Effector memory CD4-positive, alpha-beta T cell (primary cell): ENCODE data around the gene GRIPAP1.

Experiments used
- DNase-seq, 3 donors: peaks; one replicate each; pipeline ENCODE4 v3.0.0-alpha.2; 2020
- H3K27ac ChIP-seq: 2 replicates; pipeline ENCODE4 v1.7.0; 2013; ENCODE audit warnings: mild to moderate bottlenecking, low read length, moderate library complexity; ENCODE audit not compliant: insufficient read depth, poor library complexity, severe bottlenecking
- H3K27me3 ChIP-seq: replicated peaks from 2 replicates; pipeline ENCODE4 v1.7.0; 2013; ENCODE audit warnings: mild to moderate bottlenecking, low read length; ENCODE audit not compliant: insufficient read depth, control insufficient read depth, poor library complexity, severe bottlenecking
- H3K36me3 ChIP-seq: 2 replicates; pipeline ENCODE4 v1.7.0; 2013; ENCODE audit warnings: mild to moderate bottlenecking, low read length, moderate library complexity; ENCODE audit not compliant: control insufficient read depth, insufficient read depth
- H3K4me1 ChIP-seq: 2 replicates; pipeline ENCODE4 v1.7.0; 2013; ENCODE audit warnings: low read length, mild to moderate bottlenecking; ENCODE audit not compliant: control insufficient read depth, insufficient read depth, poor library complexity, severe bottlenecking
- H3K4me3 ChIP-seq: 2 replicates; pipeline ENCODE4 v1.7.0; 2013; ENCODE audit warnings: low read length, low read depth, mild to moderate bottlenecking; ENCODE audit not compliant: insufficient read depth, poor library complexity, severe bottlenecking
- H3K9me3 ChIP-seq: 2 replicates; pipeline ENCODE4 v1.7.0; 2013; ENCODE audit warnings: mild to moderate bottlenecking, low read length, moderate library complexity; ENCODE audit not compliant: control insufficient read depth

GRIPAP1 gene

DNA sequence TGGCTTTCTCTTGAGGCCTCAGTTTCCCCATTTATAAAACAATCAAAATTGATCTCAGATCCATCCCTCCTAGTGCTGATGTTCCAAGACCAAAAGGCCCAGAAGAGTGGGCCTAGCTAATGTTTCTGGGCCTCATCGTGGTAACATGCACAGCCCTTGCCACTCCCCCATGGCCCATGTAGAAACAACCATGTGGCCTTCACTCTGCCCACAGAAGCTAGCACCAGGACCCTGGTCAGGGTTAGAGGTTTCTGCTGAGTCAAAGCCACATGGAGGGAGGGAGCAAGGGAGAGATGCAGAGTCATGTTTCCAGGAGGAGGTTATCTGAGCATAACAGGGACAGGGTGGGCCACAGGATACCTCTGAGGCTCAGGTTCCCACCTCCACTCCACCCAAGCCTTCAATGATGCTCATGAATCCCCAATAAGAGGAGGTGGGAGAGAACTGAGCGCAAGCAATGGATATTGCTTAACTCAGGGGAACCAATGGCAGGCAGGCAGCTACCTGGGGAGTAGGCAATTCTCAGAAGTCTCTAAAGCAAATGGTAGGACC lies 61.6 kb downstream of the GRIPAP1 start:
- peak overlapping the region; percentile 25 for H3K4me3 ChIP-seq
- H3K4me1 ChIP-seq, result peaks cover 72% of the 10 kb centered on the region
- no peak for DNase-seq
- peak overlapping the region; percentile 96 for H3K27ac ChIP-seq
- H3K27me3 ChIP-seq, result no peaks in the 10 kb centered on the region
- no peaks in the 10 kb centered on the region for H3K9me3 ChIP-seq
- H3K36me3 ChIP-seq, result peaks cover 4% of the 10 kb centered on the region

- Histone ChIP-seq H3K36me3 (peaks cover 4% of the 10 kb centered on the region), H3K27ac (peak overlapping the region; percentile 96), H3K27me3 (no peaks in the 10 kb centered on the region), H3K9me3 (no peaks in the 10 kb centered on the region), H3K4me1 (peaks cover 80% of the 10 kb centered on the region), H3K4me3 (peak overlapping the region; percentile 25)
- DNase-seq, result no peak
These were observed 62.4 kb downstream of the GRIPAP1 start for GRCh38 chrX:48939524-48940228.

DNA sequence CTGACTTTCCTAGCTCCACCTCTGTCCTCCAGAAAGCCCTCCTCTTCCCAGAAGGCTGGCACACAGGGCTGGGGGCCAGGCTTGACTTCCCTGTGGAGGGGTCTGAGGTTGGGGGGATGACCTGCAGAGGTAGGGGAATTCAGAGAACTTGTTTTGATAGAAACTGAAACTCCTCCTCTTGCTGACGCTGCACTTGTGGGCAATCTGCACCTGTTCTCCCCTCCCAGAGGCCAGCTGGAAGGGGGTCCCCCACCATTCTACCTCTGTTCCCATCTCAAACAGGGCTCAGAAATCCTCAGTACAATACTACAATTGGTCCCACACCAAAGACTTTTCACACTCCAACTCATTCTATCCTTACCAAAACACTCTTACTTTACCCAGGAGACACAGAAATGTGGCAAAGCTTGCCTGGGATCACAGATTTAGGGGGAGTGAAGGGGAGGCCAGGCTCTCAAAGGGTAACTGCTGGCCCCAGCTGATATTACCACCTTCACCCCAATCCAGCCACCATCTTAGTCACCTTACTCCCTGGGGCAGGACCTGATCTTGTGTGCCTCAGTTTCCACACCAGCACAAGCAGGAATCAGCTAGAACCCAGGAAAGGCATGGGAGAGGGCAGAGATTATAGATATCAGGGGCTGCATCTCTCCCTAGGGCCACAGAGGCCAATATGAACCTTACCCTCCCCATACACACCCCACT lies 63.2 kb downstream of the GRIPAP1 start:
- no peaks in the 10 kb centered on the region for H3K9me3 ChIP-seq
- H3K27ac ChIP-seq, result peak overlapping the region; percentile 96
- H3K36me3 ChIP-seq, result peaks cover 9% of the 10 kb centered on the region
- no peaks in the 10 kb centered on the region for H3K27me3 ChIP-seq
- no peak overlapping the region for H3K4me3 ChIP-seq
- H3K4me1 ChIP-seq, result peaks cover 82% of the 10 kb centered on the region
- peak; percentile 53 to 63 (median 58) for DNase-seq

DNA sequence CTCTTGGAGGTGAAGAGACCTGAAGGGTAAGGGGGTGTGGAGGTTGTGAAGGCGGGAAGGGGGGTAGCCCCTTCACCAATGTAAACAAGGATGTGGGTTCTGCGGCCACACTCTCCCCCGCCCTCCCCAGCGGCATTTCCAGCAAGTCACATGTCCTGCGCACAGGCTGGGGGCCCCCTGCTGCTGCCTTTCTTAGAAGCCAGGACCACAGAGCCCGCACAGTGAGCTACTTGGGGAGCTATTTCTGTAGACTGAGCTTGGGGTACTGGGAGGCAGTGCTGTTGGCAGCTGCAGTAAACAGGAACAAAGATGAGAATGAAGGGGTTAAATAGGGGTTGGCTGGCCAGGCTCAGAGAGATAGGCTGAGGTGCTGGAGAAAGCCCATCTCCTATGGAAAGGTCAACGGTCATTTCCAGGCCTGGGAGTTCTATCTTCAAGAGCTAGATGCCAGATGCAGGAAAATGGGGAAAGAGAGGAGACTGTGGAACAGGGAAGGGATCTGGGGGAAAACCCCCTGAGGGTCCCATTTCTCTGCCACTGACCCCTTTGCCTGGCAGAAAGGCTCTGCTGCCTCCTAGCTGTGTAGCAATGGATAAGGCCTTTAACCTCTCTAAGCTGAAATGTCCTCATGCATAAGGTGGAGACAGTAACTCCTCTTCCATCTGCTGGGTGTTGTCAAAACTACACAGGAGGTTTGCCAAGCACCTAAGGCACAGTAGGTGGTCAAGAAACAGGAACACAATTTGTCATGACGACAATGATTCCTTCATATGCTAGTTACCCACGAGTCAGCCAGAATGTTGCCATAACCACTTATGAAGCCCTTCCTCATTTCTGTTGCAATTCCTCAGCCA lies 64.8 kb downstream of the GRIPAP1 start:
- H3K9me3 ChIP-seq, result no peaks in the 10 kb centered on the region
- H3K27ac ChIP-seq, result peak overlapping the region; percentile 96
- H3K36me3 ChIP-seq, result peaks cover 7% of the 10 kb centered on the region
- H3K4me1 ChIP-seq, result peaks cover 72% of the 10 kb centered on the region
- H3K27me3 ChIP-seq, result no peaks in the 10 kb centered on the region
- DNase-seq, result peak; percentile 78 to 86 (median 82)
- peak overlapping the region; percentile 38 for H3K4me3 ChIP-seq

DNA sequence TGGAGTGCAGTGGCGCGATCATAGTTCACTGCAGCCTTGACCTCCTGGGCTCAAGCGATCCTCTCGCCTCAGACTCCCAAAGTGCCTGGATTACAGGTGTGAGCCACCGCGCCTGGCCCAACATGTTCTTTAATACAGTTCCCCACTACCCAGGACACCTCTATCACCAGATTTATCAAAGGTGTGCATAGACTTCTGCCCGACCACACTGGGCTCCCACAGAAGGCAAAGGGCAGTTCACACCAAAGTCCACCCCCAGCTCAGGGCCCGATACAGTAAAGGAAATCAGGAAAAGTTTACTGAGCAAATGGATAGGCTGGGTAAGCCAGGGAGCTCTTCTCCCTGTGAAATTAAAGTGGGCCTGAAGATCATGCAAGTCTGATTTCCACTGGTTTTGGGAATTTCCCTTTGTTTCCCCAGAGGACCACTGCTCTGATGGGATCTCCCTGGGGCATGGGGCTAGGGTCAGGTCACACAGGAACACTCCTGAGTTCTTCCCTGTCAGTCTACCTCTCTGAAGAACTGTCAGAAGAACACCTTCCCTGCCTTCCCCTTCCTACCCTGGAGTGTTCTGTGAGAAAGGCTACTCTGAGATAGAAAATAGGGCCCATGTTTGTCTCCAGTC lies 65.5 kb downstream of the GRIPAP1 start:
- no peak for DNase-seq
- Histone ChIP-seq H3K4me1 (peaks cover 66% of the 10 kb centered on the region), H3K27me3 (no peaks in the 10 kb centered on the region), H3K27ac (peak overlapping the region; percentile 96), H3K4me3 (peak overlapping the region; percentile 38), H3K36me3 (peaks cover 7% of the 10 kb centered on the region), H3K9me3 (no peaks in the 10 kb centered on the region)

DNA sequence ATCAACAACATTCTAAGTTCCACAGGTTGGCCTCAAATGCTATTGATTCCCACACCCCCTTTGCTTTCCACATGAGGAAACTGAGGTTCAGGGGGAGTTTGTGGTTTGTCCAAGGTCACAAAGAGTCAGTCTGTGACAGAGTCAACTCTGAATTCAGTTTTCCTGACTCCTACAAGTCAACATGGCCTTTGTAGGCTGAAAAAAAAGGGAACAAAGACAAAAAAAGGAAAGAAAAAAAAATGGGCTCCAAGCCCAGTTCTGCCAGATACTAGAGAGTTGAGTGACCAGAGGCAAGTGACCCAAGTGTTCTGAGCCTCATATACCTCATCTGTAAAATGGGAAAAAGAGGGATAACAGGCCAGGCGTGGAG lies 66.8 kb downstream of the GRIPAP1 start:
- no peak overlapping the region for H3K4me3 ChIP-seq
- peaks cover 7% of the 10 kb centered on the region for H3K36me3 ChIP-seq
- no peaks in the 10 kb centered on the region for H3K9me3 ChIP-seq
- no peak for DNase-seq
- peak overlapping the region; percentile 74 for H3K27ac ChIP-seq
- peaks cover 57% of the 10 kb centered on the region for H3K4me1 ChIP-seq
- no peaks in the 10 kb centered on the region for H3K27me3 ChIP-seq

GRCh38 chrX:48934581-48935300 lies 67.3 kb downstream of the GRIPAP1 start:
- Histone ChIP-seq H3K4me1 (peaks cover 52% of the 10 kb centered on the region), H3K27ac (peak overlapping the region; percentile 74), H3K9me3 (no peaks in the 10 kb centered on the region), H3K36me3 (peaks cover 7% of the 10 kb centered on the region), H3K27me3 (no peaks in the 10 kb centered on the region), H3K4me3 (no peak overlapping the region)
- DNase-seq, result peak in 1 of 3 donors; percentile 25

DNA sequence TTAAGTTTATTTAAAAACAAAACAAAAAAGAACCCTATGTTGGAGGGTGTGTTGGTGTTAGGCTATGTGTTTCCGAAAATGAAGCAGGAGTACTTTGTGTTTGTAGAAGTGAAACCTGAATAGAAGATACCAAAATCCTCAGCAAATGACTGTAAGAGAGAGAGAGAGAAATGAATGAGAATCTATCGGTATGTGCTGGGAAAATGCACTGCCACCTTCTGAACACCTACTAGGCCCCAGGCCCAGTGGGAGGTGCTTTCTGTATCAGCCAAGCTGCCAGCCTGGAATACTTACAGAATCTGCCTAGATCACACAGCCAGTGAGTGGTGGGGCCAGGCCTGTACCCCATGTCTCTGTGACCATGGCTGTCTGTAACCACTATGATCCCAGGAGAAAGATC lies 68.3 kb downstream of the GRIPAP1 start:
- H3K4me1 ChIP-seq, result peaks cover 42% of the 10 kb centered on the region
- H3K27ac ChIP-seq, result peak overlapping the region; percentile 74
- H3K36me3 ChIP-seq, result peaks cover 7% of the 10 kb centered on the region
- H3K4me3 ChIP-seq, result no peak overlapping the region
- DNase-seq, result no peak
- H3K27me3 ChIP-seq, result no peaks in the 10 kb centered on the region
- no peaks in the 10 kb centered on the region for H3K9me3 ChIP-seq

DNA sequence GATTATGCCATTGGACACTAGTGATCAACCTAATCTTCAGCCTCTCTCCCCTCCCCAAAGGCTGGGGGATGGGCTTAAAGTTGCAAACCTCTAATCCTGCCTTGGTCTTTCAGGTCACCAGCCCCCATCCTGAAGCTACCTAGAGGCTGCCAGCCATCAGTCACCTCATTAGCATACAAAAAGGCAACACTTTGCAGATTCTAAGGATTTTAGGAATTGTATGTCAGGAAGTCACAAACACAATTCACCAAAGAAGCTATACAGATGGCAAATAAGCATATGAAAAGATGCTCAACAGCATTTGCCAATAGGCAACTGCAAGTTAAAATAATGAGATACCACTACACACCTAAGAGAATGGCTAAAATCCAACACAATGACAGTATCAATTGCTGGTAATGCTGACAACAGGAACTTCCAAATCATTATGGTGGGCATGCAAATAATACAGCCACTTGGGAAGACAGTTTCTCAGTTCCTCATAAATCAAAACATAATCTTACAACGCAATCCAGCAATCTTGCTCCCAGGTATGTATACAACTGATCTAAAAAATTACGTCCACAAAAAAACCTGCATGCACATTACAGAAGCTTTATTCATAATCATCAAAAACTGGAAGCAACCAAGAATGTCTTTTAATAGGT lies 74.2 kb downstream of the GRIPAP1 start:
- Histone ChIP-seq H3K9me3 (no peaks in the 10 kb centered on the region), H3K36me3 (peaks cover 20% of the 10 kb centered on the region), H3K4me3 (no peak overlapping the region), H3K27me3 (no peaks in the 10 kb centered on the region), H3K27ac (no peak overlapping the region), H3K4me1 (peaks cover 12% of the 10 kb centered on the region)
- no peak for DNase-seq
